ENCODE measurements around the gene USP25. TPM values are rescaled to one million over a fixed set of nuclear protein-coding genes. Genes with fewer than 3 reads are reported as not detected.

The USP25 gene
- total RNA-seq, 1 experiment from 2014 or later, result 35.1 TPM

- Mint-ChIP-seq H3K4me1 (peaks cover 41 to 46% of the 10 kb centered on the region in 2 experiments), H3K36me3 (ENCODE audit: insufficient read depth in 1 of 3, low read depth in 3 of 3) (peaks cover 2 to 6% (median 6%) of the 10 kb centered on the region in 3 experiments; a peak in 5 of 7 replicates), H3K9me3 (no peaks in the 10 kb centered on the region), H3K27me3 (ENCODE audit: low read depth) (no peaks in the 10 kb centered on the region), H3K27ac (no peak overlapping the region), H3K4me3 (no peak overlapping the region)
- no peak overlapping the region for H2AK5ac ChIP-seq (ENCODE audit: insufficient read length, low read length)
- no CpG with 5 or more reads among the region's 3 CpGs for WGBS (ENCODE audit: extremely low coverage, insufficient read length, low lambda C conversion rate)
- no peak overlapping the region for H3K27ac ChIP-seq (ENCODE audit: insufficient read length, low read depth, low read length)
- no peak overlapping the region for H3K4ac ChIP-seq (ENCODE audit: low read depth, low read length)
- H3T11ph ChIP-seq (ENCODE audit: low read length), result no peak overlapping the region
- no peak overlapping the region for H3K9ac ChIP-seq (ENCODE audit: extremely low read depth, insufficient read length, low read length)
- no peak overlapping the region for H4K8ac ChIP-seq (replicated peaks; ENCODE audit: insufficient read length, low read depth, low read length)
- no peak overlapping the region for H3K4me2 ChIP-seq (ENCODE audit: insufficient read depth, insufficient read length, low read length)
- H2BK20ac ChIP-seq (ENCODE audit: low read depth, low read length, poor library complexity, severe bottlenecking), result no peak overlapping the region
- no peak for DNase-seq
- H3K23me2 ChIP-seq (ENCODE audit: insufficient read length, low read depth, low read length, poor library complexity, severe bottlenecking), result no peaks in the 10 kb centered on the region
- H2BK15ac ChIP-seq (ENCODE audit: low read depth, low read length), result no peak overlapping the region
- no peak overlapping the region for H4K5ac ChIP-seq (ENCODE audit: insufficient read length, low read depth, low read length)
- H2AFZ ChIP-seq (ENCODE audit: low read length), result no peak overlapping the region
- peaks cover 9% of the 10 kb centered on the region for H3K79me1 ChIP-seq (ENCODE audit: insufficient read depth, low read depth, low read length, poor library complexity, severe bottlenecking)
- H2BK120ac ChIP-seq (ENCODE audit: low read depth, low read length, poor library complexity, severe bottlenecking), result no peak overlapping the region
- no peaks in the 10 kb centered on the region for H3K27me3 ChIP-seq (ENCODE audit: insufficient read depth, low read length)
- no peak for TF ChIP-seq CTCF (conservative IDR thresholded peaks at IDR 0.05)
- H4K20me1 ChIP-seq (ENCODE audit: control insufficient read depth, insufficient read depth, insufficient read length), result no peaks in the 10 kb centered on the region
- no peak overlapping the region for H4K91ac ChIP-seq (ENCODE audit: insufficient read length, low read depth, low read length)
- no peak overlapping the region for H3K23ac ChIP-seq (ENCODE audit: insufficient read length, low read depth, low read length)
- H3K18ac ChIP-seq (ENCODE audit: insufficient read length, low read depth, low read length), result no peak overlapping the region
- H3K9me3 ChIP-seq (ENCODE audit: control insufficient read depth, low read depth, low read length), result no peaks in the 10 kb centered on the region
- no peak overlapping the region for H2BK12ac ChIP-seq (ENCODE audit: insufficient read length, low read depth, low read length)
- no peak overlapping the region for H3K56ac ChIP-seq (ENCODE audit: insufficient read length, low read depth, low read length)
- no peak overlapping the region for H2BK5ac ChIP-seq (ENCODE audit: insufficient read length, low read length)
- no peak overlapping the region for H3K14ac ChIP-seq (ENCODE audit: insufficient read depth, low read length)
- H3K4me1 ChIP-seq (ENCODE audit: insufficient read depth, low read length), result peaks cover 10% of the 10 kb centered on the region; the same call in 1 of the 2 replicates
- H3K79me2 ChIP-seq (ENCODE audit: insufficient read depth, low read length), result peaks cover 11% of the 10 kb centered on the region; the same call in 1 of the 2 replicates
These were observed 35.1 kb downstream of the USP25 start for GRCh38 chr21:15764878-15765277.
